ENCODE results near the gene LOXHD1.

LOXHD1 gene

DNA sequence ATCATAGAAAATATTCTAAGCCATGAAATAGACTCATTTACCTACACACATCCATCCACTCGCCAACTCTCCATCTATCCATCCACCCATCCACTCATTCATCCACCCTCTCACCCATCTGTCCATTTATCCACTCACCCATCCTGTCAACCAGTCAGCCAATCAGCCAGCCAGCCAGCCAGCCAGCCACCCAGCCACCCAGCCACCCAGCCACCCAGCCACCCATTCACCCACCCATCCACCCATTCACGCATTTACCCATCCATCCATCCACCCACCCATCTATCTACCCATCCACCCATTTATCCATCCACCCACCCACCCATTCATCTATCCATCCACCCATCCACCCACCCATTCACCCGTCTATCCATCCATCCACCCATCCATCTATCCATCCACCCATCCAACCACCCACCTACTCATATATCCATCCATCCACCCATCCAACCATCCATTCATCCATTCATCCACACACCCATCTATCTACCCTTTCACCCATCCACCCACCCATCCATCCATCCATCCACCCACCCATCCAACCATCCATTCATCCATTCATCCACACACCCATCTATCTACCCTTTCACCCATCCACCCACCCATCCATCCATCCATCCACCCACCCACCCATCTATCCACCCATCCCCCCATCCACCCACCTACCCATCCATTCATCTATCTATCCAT is 185.1 kb downstream of the LOXHD1 start:
- DNase-seq, result no peak

- no peak for DNase-seq
Measured at GRCh38 chr18:46470714-46471113, 186.3 kb downstream of the LOXHD1 start.

DNA sequence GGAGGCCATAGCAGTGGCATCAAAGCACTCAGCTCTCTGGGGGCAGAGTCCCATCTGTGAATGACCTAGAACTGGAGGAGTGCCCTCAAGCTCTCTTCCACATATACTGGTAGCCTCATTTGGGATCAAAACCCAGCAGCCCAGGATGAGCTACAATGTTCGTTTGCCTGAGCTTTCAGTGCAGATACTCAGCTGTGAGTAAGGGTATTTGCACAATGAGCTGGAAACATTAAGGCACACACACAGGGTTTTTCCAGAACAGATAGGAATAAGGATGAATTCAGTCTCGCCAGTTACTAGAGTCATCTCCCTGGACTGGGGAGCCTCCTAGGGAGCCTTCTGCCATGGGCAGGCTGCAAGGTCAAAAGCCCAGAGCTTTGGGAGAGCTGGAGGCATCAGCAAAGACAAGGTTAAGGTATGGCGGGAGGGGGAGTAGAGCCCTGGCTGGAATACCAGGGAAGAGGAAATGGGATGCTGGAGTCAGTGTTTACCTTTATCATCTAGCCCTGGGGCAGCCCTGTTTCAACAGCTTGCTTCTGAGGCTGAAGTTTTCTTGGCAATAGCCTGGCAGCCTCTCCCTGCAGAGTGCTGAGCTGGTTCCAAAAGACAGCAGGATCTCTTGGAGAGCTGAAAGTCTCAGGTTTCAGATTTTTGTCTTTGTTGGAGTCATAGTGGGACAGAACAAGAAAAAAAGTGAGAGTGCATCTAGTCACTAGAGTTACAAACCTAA is 187.7 kb downstream of the LOXHD1 start:
- no peak for DNase-seq

DNA sequence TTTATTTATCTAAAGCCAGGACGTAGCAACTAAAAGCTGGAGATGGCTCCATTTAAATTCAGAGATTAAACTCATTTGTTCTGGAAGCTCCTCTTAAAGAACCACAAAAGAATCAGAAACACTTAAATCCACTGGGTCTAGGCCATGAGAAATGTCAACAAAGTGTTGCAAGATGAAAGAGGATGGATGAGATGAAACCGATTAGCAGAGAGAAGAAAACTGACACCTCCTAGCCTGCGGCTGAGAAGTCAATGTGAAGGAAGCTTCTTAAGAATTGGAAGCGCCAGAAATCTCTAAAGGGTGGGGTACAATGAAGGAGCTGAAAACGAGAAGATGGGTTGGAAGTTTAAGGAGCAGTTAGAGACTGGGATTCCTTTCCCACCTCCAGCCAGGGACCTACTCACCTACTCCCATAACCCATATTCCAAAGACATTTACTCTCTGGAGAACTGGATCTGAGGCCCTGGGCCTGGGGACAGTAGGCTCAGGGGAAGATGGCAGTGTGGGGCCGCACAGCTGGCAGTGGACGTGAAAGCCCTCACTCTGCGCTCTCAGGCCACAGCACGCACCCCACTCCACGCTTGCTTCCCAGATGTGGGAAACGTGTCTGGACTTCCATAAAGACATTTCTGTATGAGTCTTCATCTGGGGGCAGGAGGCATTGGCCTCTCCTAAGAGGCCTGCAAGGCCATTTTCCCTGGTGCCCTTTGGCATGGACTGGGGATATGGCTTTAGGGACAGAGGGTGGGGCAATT is 188.4 kb downstream of the LOXHD1 start:
- no peak for DNase-seq

GRCh38 chr18:46466234-46467160 is 190.5 kb downstream of the LOXHD1 start:
- no peak for DNase-seq

- DNase-seq, result no peak
Measured at GRCh38 chr18:46464926-46465655, 191.9 kb downstream of the LOXHD1 start.

DNA sequence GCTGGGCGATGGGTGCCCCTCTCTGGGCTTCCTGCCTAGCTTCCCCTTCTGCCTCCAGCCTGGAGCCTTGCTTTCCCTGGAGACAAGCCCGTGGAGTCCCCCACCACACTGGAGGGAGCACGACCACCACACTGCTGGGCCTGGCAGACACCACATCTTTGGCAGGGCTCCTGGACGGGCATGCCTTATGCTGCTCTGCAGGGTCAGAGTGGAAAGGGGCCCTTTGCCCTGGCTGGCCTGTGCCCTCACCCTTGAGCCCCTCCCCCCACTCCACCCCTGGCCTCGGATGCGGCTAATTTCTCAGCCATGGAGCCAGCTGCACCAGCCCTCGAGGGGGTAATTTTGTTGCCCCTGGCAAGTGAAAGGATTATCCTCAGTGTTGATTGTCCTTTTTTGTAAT is 194.5 kb downstream of the LOXHD1 start:
- DNase-seq, result no peak

GRCh38 chr18:46461993-46462392 is 195.0 kb downstream of the LOXHD1 start:
- no peak for DNase-seq

DNA sequence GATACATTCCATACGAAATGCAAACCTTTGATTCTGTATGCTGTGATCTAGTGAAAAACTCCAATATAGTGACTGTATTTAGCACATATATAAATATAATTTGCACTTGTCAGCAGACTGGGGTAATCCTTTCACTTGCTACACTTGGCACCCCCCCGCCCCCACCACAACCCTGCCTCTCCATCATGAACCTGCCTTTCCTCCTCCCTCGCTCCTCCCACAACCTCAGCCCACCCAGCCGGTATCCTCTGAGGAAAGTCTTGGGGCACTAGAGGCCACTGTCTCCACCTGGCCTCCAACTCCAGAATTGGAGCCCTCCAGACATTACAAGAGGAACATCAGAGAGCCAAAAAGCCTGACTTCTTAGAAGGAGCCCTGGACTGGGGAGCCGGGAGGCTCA is 196.3 kb downstream of the LOXHD1 start:
- DNase-seq, result no peak

DNA sequence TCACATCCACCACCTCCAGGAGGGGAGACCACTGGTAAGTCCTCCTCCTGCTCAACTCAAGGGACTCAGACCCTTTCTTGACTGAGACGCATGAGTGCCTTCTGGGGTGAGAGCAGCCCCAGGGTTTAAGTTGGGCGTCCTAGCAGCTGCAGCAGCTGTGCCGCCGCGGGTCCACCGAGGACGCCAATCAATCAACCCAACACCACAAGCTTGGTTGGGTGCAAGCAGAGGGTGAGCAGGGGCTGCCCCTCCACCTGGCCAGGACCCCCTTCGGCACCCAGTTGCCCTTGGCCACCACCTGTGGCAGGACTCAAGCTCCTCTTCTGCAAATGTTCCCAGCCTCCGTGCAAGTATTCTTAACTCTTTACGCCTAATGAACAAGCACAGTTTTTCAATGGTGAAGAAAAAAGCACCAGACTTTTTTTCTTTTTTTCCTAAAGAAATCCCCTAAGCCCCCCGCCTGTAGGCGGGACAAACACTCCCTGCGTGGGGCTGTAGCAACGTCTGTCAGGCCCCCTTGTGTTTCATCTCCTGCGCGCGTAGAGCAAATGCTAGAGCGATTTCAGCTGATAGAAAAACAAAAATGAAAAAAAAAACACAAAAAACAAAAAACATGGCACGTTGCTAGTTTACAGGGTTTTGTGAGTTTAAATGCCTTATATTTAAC is 197.1 kb downstream of the LOXHD1 start:
- no peak for DNase-seq

GRCh38 chr18:46458472-46458871 is 198.5 kb downstream of the LOXHD1 start:
- DNase-seq, result no peak

DNA sequence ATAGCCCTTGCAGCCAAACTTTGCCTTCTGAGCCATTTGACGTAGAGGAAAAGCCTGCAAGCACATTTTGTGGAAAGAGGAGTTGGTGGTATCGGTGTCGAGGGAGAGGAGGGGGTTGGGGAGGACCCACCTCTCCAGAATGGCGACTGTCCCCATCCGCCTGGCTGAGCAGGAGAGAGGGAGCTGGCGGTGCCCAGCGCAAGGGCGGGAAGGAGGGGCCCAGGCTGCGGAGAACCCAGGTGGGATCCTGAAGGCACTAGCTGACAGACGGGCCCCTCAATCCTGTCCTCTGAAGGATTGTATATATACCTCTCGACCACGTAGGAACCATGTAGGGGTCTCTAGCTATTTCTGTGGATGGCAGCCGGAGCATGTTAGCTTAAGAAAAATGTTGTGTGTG is 200.3 kb downstream of the LOXHD1 start:
- DNase-seq, result no peak

- no peak for DNase-seq
Measured at GRCh38 chr18:46452820-46453219, 204.2 kb downstream of the LOXHD1 start.

DNA sequence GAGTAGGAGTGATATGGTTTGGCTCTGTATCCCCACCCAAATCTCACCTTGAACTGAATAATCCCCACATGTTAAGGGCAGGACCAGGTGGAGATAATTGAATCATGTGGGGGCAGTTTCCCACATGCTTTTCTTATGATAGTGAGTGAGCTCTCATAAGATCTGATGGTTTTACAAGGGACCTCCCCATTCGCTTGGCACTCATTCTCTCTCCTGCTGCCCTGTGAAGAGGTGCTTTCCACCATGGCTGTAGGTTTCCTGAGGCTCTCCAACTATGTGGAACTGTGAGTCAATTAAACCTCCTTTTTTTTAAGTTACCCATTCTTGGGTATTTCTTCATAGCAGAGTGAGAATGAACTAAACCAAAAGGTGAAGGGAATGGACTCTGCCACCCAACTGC is 207.5 kb downstream of the LOXHD1 start:
- DNase-seq, result no peak

- no peak for DNase-seq
Measured at GRCh38 chr18:46449033-46449432, 208.0 kb downstream of the LOXHD1 start.

- DNase-seq, result no peak
Measured at GRCh38 chr18:46448347-46448746, 208.7 kb downstream of the LOXHD1 start.

DNA sequence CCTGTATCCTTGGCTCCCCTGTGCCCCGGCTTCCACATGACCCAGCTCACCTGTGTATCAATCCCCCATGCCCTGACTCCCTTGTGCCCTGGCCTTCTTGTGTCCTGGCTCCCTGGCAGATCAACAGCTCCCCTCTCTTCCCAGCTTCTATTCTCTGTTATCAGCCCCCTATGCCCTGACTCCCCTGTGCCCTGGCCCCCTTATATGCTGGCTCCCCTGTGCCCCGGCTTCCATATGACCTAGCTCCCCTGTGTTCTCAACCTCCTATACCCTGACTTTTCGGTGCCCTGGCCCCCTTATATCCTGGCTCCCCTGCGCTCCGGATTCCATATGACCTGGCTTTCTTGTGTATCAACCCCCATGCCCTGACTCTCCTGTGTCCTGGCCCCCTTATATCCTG is 209.2 kb downstream of the LOXHD1 start:
- no peak for DNase-seq

GRCh38 chr18:46447323-46447722 is 209.7 kb downstream of the LOXHD1 start:
- no peak for DNase-seq

GRCh38 chr18:46445522-46446313 is 211.3 kb downstream of the LOXHD1 start:
- DNase-seq, result no peak

GRCh38 chr18:46439037-46439436 is 218.0 kb downstream of the LOXHD1 start:
- DNase-seq, result no peak

DNA sequence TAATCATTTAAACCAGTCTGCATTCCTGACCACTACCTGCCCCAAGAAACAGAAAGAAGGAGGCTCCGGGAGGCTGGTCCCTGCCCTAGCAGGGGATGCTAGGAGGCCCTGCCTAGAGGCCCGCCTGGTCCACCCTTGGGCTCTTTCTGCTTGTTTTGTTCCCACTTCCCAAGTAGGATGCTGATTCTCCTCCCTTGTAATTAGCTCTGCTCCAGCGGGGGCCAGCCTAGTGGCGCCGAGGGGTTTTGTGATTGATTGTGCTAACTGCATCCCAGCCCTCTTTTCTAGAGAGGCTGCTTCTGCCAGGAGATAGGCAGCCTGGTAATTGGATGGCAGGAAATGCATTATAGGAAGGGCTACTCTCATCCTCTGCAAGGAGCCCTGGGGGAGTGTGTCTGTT is 220.0 kb downstream of the LOXHD1 start:
- DNase-seq, result no peak
